HCT116 (cell line): ENCODE data around the gene RHOH. TPM values are rescaled to one million over a fixed set of nuclear protein-coding genes. Genes with fewer than 3 reads are reported as not detected.

Experiments
- ATAC-seq: fragments of 200-7000 bp; cut with Tn5 transposase; 2 replicates; pipeline ENCODE4 v1.9.1; 2020; ENCODE audit warnings: mild to moderate bottlenecking, moderate library complexity
- BruUV-seq: library from RNA; stranded (reverse); fragments of 400-500 nt; replicated peaks from 2 replicates; lab custom pipeline; 2021; lab: Mats Ljungman, UMichigan
- CTCF ChIA-PET: fragments of 300-600 bp; sonication (Branson Sonifier 250); formaldehyde crosslinking; loops from one replicate; lab custom pipeline; 2021; ENCODE audit warnings: antibody characterized with exemption; lab: Charles Lee
- POLR2A ChIA-PET: fragments of 300-600, 350-600 bp; sonication (Branson Sonifier 250); formaldehyde crosslinking; loops from one replicate; lab custom pipeline; 2021; ENCODE audit warnings: antibody characterized with exemption; lab: Charles Lee
- RAD21 ChIA-PET, 2 experiments: fragments of 300-600 bp; sonication (Branson Sonifier 250); formaldehyde crosslinking; loops; one replicate each; lab custom pipeline; 2023; ENCODE audit warnings: low total read pairs in 2 of 2; ENCODE audit not compliant: uncharacterized antibody in 2 of 2, unreplicated experiment in 2 of 2, low non-redundant PET in 1 of 2; lab: Charles Lee
- DNase-seq: peaks from one replicate; pipeline ENCODE4 v3.0.0-alpha.2; 2010; ENCODE audit warnings: low read depth, low spot score
- H2AFZ ChIP-seq: fragments of 200-600 bp; shearing (Covaris generic), sonication (generic); 2 replicates; pipeline ENCODE4 v1.6.1; 2017; ENCODE audit warnings: low read depth, mixed run types, mixed read lengths, antibody characterized with exemption, low read length; ENCODE audit not compliant: poor library complexity, severe bottlenecking
- H3K27ac ChIP-seq: 2 replicates; pipeline ENCODE4 v1.5.1; 2012; ENCODE audit warnings: low read depth, low read length
- H3K27me3 ChIP-seq: fragments of 200-600 bp; sonication (generic); 2 replicates; pipeline ENCODE4 v1.6.1; 2016; ENCODE audit warnings: mixed run types, low read length, mixed read lengths; ENCODE audit not compliant: insufficient read depth
- H3K36me3 ChIP-seq, 2 experiments: fragments of 200-500 bp in 1 of 2; fragments of 200-600 bp in 1 of 2; sonication (Bioruptor generic) in 1 of 2; sonication (generic) in 1 of 2; 2 replicates each; pipeline versions ENCODE4 v1.5.1 to v1.6.1; 2014 to 2016; ENCODE audit warnings: low read length in 2 of 2, inconsistent platforms in 1 of 2, mixed read lengths in 1 of 2, mixed run types in 1 of 2; ENCODE audit not compliant: insufficient read depth in 2 of 2, control insufficient read depth in 1 of 2
- H3K4me1 ChIP-seq, 2 experiments: fragments of 200-600 bp in 1 of 2; sonication (generic) in 1 of 2; 2 replicates each; pipeline versions ENCODE4 v1.5.1 to v1.6.1; 2012 to 2017; ENCODE audit warnings: low read length in 2 of 2, inconsistent platforms in 1 of 2, mild to moderate bottlenecking in 1 of 2, mixed read lengths in 1 of 2, mixed run types in 1 of 2, moderate library complexity in 1 of 2; ENCODE audit not compliant: insufficient read depth in 2 of 2, control insufficient read depth in 1 of 2
- H3K4me2 ChIP-seq: fragments of 200-600 bp; sonication (generic); 2 replicates; pipeline ENCODE4 v1.6.1; 2017; ENCODE audit warnings: mixed run types, low read length, mixed read lengths
- H3K4me3 ChIP-seq, 2 experiments: fragments of 200-600 bp in 1 of 2; sonication (generic) in 1 of 2; replicated peaks in 1 of 2; 2 replicates each; pipeline ENCODE4 v1.5.1; 2011 to 2016; ENCODE audit warnings: low read length in 2 of 2, control low read depth in 1 of 2, low read depth in 1 of 2, mild to moderate bottlenecking in 1 of 2, mixed read lengths in 1 of 2, mixed run types in 1 of 2
- H3K79me2 ChIP-seq: fragments of 200-600 bp; sonication (generic); 2 replicates; pipeline ENCODE4 v1.6.1; 2017; ENCODE audit warnings: mild to moderate bottlenecking, mixed run types, low read length, moderate library complexity, mixed read lengths; ENCODE audit not compliant: insufficient read depth
- H3K9ac ChIP-seq: fragments of 200-600 bp; sonication (generic); 2 replicates; pipeline ENCODE4 v1.6.1; 2016; ENCODE audit warnings: low read length, mixed read lengths
- H3K9me2 ChIP-seq: fragments of 200-600 bp; sonication (generic), shearing (Covaris generic); 2 replicates; pipeline ENCODE4 v1.6.1; 2017; ENCODE audit warnings: mixed run types, mild to moderate bottlenecking, moderate library complexity; ENCODE audit not compliant: insufficient read depth
- H3K9me3 ChIP-seq, 2 experiments: fragments of 200-500 bp in 1 of 2; fragments of 200-600 bp in 1 of 2; sonication (Bioruptor generic) in 1 of 2; sonication (generic) in 1 of 2; 2 replicates each; pipeline ENCODE4 v1.6.1; 2014 to 2017; ENCODE audit warnings: low read length in 2 of 2, mixed read lengths in 2 of 2, inconsistent platforms in 1 of 2, low read depth in 1 of 2, mild to moderate bottlenecking in 1 of 2, mixed run types in 1 of 2, moderate library complexity in 1 of 2; ENCODE audit not compliant: control insufficient read depth in 1 of 2, insufficient read depth in 1 of 2
- H4K20me1 ChIP-seq: fragments of 200-600 bp; sonication (generic), shearing (Covaris generic); 2 replicates; pipeline ENCODE4 v1.6.1; 2017; ENCODE audit warnings: mixed run types, mild to moderate bottlenecking, moderate library complexity; ENCODE audit not compliant: insufficient read depth
- ATF3 ChIP-seq: IDR thresholded peaks from 2 replicates; pipeline ENCODE4 v1.6.1; 2012
- CBX3 ChIP-seq: IDR thresholded peaks from 2 replicates; pipeline ENCODE4 v1.6.1; 2012; ENCODE audit warnings: low read depth
- ELF1 ChIP-seq: IDR thresholded peaks from 2 replicates; pipeline ENCODE4 v1.6.1; 2012; ENCODE audit warnings: low read depth, borderline replicate concordance
- EZH2 ChIP-seq: fragments of 200-600 bp; sonication (generic); IDR thresholded peaks from 2 replicates; pipeline ENCODE4 v1.6.1; 2017; ENCODE audit warnings: antibody characterized with exemption, mixed run types
- EZH2phosphoT487 ChIP-seq: fragments of 200-600 bp; IDR thresholded peaks from 2 replicates; pipeline ENCODE4 v1.6.1; 2018; ENCODE audit warnings: antibody characterized with exemption, borderline replicate concordance
- JUND ChIP-seq: IDR thresholded peaks from 2 replicates; pipeline ENCODE4 v1.6.1; 2012
- MAX ChIP-seq: IDR thresholded peaks from 2 replicates; pipeline ENCODE4 v1.6.1; 2012
- POLR2AphosphoS5 ChIP-seq: IDR thresholded peaks from 2 replicates; pipeline ENCODE4 v1.6.1; 2011; ENCODE audit warnings: mild to moderate bottlenecking, low read depth, low read length, moderate library complexity
- REST ChIP-seq: IDR thresholded peaks from 2 replicates; pipeline ENCODE4 v1.6.1; 2012; ENCODE audit warnings: low read depth
- intact Hi-C: fragments of 100-400 bp; cut with micrococcal nuclease; formaldehyde crosslinking; loops from 2 replicates; pipeline ENCODE4 v1.10.0; 2022
- total RNA-seq: library from RNA; stranded (reverse); gene quantifications from one replicate; pipeline ENCODE4 v1.2.1, GENCODE V29; 2021; ENCODE audit not compliant: unreplicated experiment

RHOH gene
- total RNA-seq, 1 experiment from 2014 or later = 0.74 TPM

DNA sequence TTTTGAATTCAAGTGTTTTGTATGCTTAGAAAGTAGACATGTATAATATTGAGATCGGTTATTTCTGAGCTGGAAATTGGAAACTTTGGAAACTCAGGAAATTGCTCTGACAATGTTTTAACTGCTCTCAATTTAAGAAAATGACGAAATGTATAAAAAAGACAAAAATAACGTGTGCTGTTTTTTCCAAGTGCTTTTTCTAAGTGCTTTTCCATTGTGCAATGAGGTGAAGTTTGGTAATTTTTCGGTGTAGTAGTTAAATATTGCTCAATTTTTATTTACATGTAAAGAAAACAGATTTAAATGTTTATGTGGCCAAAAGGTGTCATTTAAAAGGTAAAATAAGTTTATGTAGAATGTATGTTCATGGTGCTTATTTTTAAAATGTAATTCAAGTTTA, 39.4 kb upstream of the RHOH start:
- no peak for DNase-seq
- Histone ChIP-seq H3K79me2 (no peaks in the 10 kb centered on the region), H3K4me2 (no peak overlapping the region), H3K36me3 (no peaks in the 10 kb centered on the region), H3K9me2 (no peaks in the 10 kb centered on the region), H3K9ac (no peak overlapping the region), H3K4me3 (no peak overlapping the region), H3K9me3 (no peaks in the 10 kb centered on the region), H4K20me1 (no peaks in the 10 kb centered on the region), H3K4me1 (no peaks in the 10 kb centered on the region), H3K27me3 (no peaks in the 10 kb centered on the region), H2AFZ (no peak overlapping the region), H3K27ac (no peak overlapping the region)
- no peak for ATAC-seq
- intact Hi-C loops = loop anchor here (10.0 kb wide), 1 partner anchor 557 kb away; no protein-coding TSS in a partner anchor
- TF ChIP-seq JUND (no peak), ATF3 (no peak), CBX3 (no peak), MAX (no peak), EZH2phosphoT487 (no peak), EZH2 (no peak), REST (no peak), POLR2AphosphoS5 (no peak), ELF1 (no peak)
- RAD21 ChIA-PET = no interaction called here
- CTCF ChIA-PET = no interaction called here
- no TSS peak for BruUV-seq
- POLR2A ChIA-PET = no interaction called here
